ENCODE data around the gene SLC23A1.

The SLC23A1 gene

DNA sequence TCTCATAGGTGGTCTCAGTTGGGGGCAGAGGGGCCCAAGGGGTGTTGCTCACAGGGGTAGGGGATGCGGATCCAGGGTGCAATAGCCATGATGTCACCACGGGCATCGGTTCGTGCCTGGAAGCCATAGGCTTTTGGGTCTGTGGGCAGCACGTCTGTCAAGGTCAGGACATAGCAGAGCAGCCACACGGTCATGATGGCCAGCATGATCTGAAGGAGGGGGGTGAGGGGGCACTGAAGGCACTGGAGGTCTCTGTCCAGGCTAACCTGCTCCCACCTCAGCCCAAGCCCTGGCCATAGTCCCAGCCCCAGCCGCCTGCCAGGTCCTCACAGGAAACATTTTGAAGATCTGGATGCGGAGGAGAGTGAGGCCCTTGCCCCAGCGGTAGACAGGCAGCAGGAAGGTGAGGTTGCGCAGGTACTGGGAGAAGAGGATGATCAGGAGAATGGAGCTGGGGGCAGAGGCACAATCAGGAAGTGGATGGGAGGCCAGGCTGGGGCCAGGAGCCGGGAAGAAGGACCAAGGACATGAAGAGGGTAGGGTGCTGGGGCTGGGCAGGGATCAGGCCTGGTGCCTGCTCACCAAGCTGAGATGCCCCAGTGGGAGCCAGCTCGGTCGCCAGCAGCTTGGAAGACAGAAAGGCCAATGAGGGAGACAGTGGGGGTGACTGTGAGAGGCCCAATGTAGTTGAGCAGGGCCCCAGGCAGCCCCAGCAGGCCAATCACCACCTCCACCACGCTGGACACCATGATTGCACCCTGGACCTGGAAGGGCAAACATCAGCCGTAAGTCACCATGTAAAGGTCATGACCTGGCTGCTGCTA is 3.3 kb downstream of the SLC23A1 start:
- Histone ChIP-seq H3K27ac (ENCODE audit: low read depth, low read length) (no peak overlapping the region), H3K27me3 (ENCODE audit: control insufficient read depth, insufficient read depth, low read length) (no peaks in the 10 kb centered on the region), H3K9me3 (ENCODE audit: control insufficient read depth, insufficient read depth, low read length) (no peaks in the 10 kb centered on the region), H3K36me3 (ENCODE audit: control insufficient read depth, insufficient read depth, low read length) (no peaks in the 10 kb centered on the region), H3K4me1 (ENCODE audit: control insufficient read depth, insufficient read depth, low read length) (peaks cover 5% of the 10 kb centered on the region; the same call in 1 of the 2 replicates), H3K4me3 (ENCODE audit: low read depth, low read length) (no peak overlapping the region), H3K9ac (ENCODE audit: low read depth, low read length) (no peak overlapping the region)

GRCh38 chr5:139378941-139379361 is 4.1 kb downstream of the SLC23A1 start:
- Histone ChIP-seq H3K36me3 (ENCODE audit: control insufficient read depth, insufficient read depth, low read length) (no peaks in the 10 kb centered on the region), H3K4me1 (ENCODE audit: control insufficient read depth, insufficient read depth, low read length) (peaks cover 5% of the 10 kb centered on the region; the same call in 1 of the 2 replicates), H3K4me3 (ENCODE audit: low read depth, low read length) (no peak overlapping the region), H3K9ac (ENCODE audit: low read depth, low read length) (no peak overlapping the region), H3K27me3 (ENCODE audit: control insufficient read depth, insufficient read depth, low read length) (no peaks in the 10 kb centered on the region), H3K27ac (ENCODE audit: low read depth, low read length) (no peak overlapping the region), H3K9me3 (ENCODE audit: control insufficient read depth, insufficient read depth, low read length) (no peaks in the 10 kb centered on the region)

DNA sequence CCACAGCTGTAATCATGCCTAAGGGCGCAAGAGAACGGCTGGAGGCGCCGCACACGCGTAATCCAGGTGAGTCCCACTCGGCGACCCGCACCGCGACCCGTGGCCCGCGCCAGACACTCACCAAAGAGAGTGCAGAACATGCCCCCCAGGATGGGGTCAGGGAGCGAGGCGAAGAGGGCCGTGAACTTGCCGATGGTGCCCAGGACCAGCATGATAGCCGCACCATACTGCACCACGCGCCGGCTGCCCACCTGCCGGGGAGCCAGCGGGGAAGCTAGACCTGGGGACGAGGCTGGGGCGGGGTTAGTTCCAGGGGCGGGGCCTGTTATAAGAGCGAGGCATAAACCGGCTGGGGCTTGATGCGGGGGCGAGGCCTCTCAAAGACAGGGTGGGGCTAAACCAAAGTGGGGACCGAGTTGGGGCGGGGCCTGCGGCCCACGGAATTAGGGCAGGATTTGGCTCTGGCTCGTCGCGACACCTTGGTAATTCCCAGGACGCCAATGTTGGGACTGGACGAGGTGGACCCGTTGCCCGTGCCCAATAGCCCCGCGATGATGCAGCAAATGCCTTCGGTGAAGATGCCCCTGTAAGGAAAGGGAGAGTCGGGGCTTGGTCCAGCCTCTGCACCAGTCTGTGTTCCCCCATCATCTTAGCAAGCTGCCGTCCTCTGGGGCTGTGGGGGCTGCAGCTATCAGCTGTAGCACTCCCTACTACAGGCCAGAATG is 4.8 kb downstream of the SLC23A1 start:
- H3K36me3 ChIP-seq (ENCODE audit: control insufficient read depth, insufficient read depth, low read length): no peaks in the 10 kb centered on the region

GRCh38 chr5:139377226-139377625 is 5.9 kb downstream of the SLC23A1 start:
- peaks cover under 1% of the 10 kb centered on the region for H3K36me3 ChIP-seq (ENCODE audit: control insufficient read depth, insufficient read depth, low read length)
- no peak overlapping the region for H3K27ac ChIP-seq (ENCODE audit: low read depth, low read length)
- H3K4me3 ChIP-seq (ENCODE audit: low read depth, low read length): no peak overlapping the region
- H3K4me1 ChIP-seq (ENCODE audit: control insufficient read depth, insufficient read depth, low read length): peaks cover 5% of the 10 kb centered on the region; the same call in 1 of the 2 replicates
- H3K9ac ChIP-seq (ENCODE audit: low read depth, low read length): no peak overlapping the region
- no peaks in the 10 kb centered on the region for H3K9me3 ChIP-seq (ENCODE audit: control insufficient read depth, insufficient read depth, low read length)
- H3K27me3 ChIP-seq (ENCODE audit: control insufficient read depth, insufficient read depth, low read length): no peaks in the 10 kb centered on the region

More for the DNA sequence above, 4.8 kb downstream of the SLC23A1 start:
- H3K4me1 ChIP-seq (ENCODE audit: control insufficient read depth, insufficient read depth, low read length): peaks cover 5% of the 10 kb centered on the region; the same call in 1 of the 2 replicates
- no peaks in the 10 kb centered on the region for H3K9me3 ChIP-seq (ENCODE audit: control insufficient read depth, insufficient read depth, low read length)
- no peak overlapping the region for H3K4me3 ChIP-seq (ENCODE audit: low read depth, low read length)
- no peaks in the 10 kb centered on the region for H3K27me3 ChIP-seq (ENCODE audit: control insufficient read depth, insufficient read depth, low read length)
- H3K27ac ChIP-seq (ENCODE audit: low read depth, low read length): no peak overlapping the region
- H3K9ac ChIP-seq (ENCODE audit: low read depth, low read length): no peak overlapping the region

GRCh38 chr5:139376364-139376763 is 6.7 kb downstream of the SLC23A1 start:
- H3K27ac ChIP-seq (ENCODE audit: low read depth, low read length): no peak overlapping the region
- no peaks in the 10 kb centered on the region for H3K27me3 ChIP-seq (ENCODE audit: control insufficient read depth, insufficient read depth, low read length)
- no peak overlapping the region for H3K9ac ChIP-seq (ENCODE audit: low read depth, low read length)
- H3K4me1 ChIP-seq (ENCODE audit: control insufficient read depth, insufficient read depth, low read length): peaks cover 5% of the 10 kb centered on the region; the same call in 1 of the 2 replicates
- peaks cover 10% of the 10 kb centered on the region for H3K36me3 ChIP-seq (ENCODE audit: control insufficient read depth, insufficient read depth, low read length)
- H3K9me3 ChIP-seq (ENCODE audit: control insufficient read depth, insufficient read depth, low read length): no peaks in the 10 kb centered on the region
- no peak overlapping the region for H3K4me3 ChIP-seq (ENCODE audit: low read depth, low read length)

- Histone ChIP-seq H3K4me1 (ENCODE audit: control insufficient read depth, insufficient read depth, low read length) (peaks cover 5% of the 10 kb centered on the region; the same call in 1 of the 2 replicates), H3K27me3 (ENCODE audit: control insufficient read depth, insufficient read depth, low read length) (no peaks in the 10 kb centered on the region), H3K27ac (ENCODE audit: low read depth, low read length) (no peak overlapping the region)
Observed at GRCh38 chr5:139374909-139375308, 8.2 kb downstream of the SLC23A1 start.

DNA sequence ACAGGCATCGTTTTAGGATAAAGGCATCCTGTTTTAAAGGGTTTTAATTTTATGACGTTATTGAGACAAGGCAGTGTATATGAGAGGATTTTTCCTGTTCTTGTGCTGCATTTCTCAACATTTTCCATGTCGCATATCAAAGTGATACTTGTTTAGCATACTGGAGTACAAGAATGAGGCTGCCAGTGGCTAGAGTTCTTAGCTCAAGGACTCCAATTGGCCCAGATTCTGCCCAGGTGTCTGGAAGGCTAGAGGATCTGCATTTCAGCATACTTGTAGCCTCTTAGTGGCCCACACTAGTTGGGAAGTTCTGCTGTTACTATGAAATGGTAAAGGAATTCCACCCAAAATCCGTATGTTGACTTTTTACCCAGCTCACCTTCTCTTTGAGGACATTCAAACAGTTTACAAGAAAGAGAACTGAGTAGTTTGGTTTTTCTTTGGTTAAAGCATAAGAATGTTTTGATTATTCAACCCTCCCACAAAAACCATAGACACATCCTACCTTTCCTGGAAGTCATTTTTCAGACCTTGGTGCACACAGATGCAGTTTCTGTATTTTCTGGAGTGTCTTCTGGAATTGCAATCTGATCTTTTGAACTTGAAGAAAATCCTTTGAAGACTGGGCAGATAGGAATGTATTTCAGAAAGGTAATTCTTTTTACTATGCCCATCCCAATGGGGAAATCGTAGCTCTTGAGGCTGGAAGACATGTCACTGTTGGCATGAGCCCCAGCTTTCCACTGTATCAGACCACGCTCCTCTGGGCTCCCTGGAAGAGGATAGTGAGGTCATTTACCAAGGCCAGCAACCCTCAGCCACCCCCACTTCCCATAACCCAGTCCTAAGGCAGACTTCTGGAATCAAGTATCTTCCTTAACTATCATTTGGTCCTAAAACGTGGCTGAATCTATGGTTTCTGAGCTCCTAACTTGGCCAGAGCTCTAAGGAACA is 11.3 kb downstream of the SLC23A1 start:
- Histone ChIP-seq H3K27ac (ENCODE audit: low read depth, low read length) (no peak overlapping the region), H3K27me3 (ENCODE audit: control insufficient read depth, insufficient read depth, low read length) (no peaks in the 10 kb centered on the region), H3K9me3 (ENCODE audit: control insufficient read depth, insufficient read depth, low read length) (no peaks in the 10 kb centered on the region), H3K9ac (ENCODE audit: low read depth, low read length) (no peak overlapping the region), H3K36me3 (ENCODE audit: control insufficient read depth, insufficient read depth, low read length) (peaks cover 42% of the 10 kb centered on the region), H3K4me1 (ENCODE audit: control insufficient read depth, insufficient read depth, low read length) (no peaks in the 10 kb centered on the region), H3K4me3 (ENCODE audit: low read depth, low read length) (no peak overlapping the region)

More at GRCh38 chr5:139374909-139375308, 8.2 kb downstream of the SLC23A1 start:
- Histone ChIP-seq H3K4me3 (ENCODE audit: low read depth, low read length) (no peak overlapping the region), H3K9me3 (ENCODE audit: control insufficient read depth, insufficient read depth, low read length) (no peaks in the 10 kb centered on the region), H3K36me3 (ENCODE audit: control insufficient read depth, insufficient read depth, low read length) (peaks cover 15% of the 10 kb centered on the region), H3K9ac (ENCODE audit: low read depth, low read length) (no peak overlapping the region)

DNA sequence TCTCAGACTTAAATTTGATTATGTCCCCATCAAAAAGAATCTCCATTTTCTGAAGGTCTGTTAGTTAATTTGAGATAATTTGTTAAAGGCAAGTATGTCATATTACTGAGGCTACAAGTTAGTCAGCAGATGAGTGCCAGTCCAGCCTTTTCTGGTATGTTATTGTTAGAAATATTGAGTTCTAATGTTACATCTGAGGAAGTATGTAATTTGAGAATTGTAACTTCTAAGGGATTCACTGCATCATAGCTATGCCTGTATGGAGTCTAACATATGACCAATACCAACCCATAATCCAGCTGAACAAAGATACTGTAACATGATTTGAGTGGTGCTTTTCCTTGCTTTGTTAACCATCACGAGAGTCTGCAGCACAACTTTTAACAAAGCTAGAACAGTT is 13.9 kb downstream of the SLC23A1 start:
- H3K36me3 ChIP-seq (ENCODE audit: control insufficient read depth, insufficient read depth, low read length): peaks cover 63% of the 10 kb centered on the region
- H3K27ac ChIP-seq (ENCODE audit: low read depth, low read length): no peak overlapping the region
- H3K27me3 ChIP-seq (ENCODE audit: control insufficient read depth, insufficient read depth, low read length): no peaks in the 10 kb centered on the region
- H3K4me3 ChIP-seq (ENCODE audit: low read depth, low read length): no peak overlapping the region
- H3K4me1 ChIP-seq (ENCODE audit: control insufficient read depth, insufficient read depth, low read length): no peaks in the 10 kb centered on the region
- H3K9ac ChIP-seq (ENCODE audit: low read depth, low read length): no peak overlapping the region
- no peaks in the 10 kb centered on the region for H3K9me3 ChIP-seq (ENCODE audit: control insufficient read depth, insufficient read depth, low read length)

DNA sequence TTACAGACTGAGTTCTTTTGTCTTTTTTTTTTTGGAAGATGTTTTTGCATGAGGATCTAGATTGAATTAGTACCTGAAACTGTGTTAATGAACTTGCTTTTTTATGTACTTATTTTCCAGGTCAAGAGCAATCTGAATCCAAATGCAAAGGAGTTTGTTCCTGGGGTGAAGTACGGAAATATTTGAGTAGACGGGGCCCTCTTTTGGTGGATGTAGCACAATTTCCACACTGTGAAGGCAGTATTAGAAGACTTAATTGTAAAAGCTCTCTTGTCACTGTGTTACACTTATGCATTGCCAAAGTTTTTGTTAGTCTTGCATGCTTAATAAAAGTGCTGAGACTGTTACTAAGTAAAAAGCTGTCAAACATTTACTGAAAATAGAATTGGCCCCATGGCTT is 14.5 kb downstream of the SLC23A1 start:
- no peak overlapping the region for H3K27ac ChIP-seq (ENCODE audit: low read depth, low read length)
- no peaks in the 10 kb centered on the region for H3K27me3 ChIP-seq (ENCODE audit: control insufficient read depth, insufficient read depth, low read length)
- H3K36me3 ChIP-seq (ENCODE audit: control insufficient read depth, insufficient read depth, low read length): peaks cover 69% of the 10 kb centered on the region

DNA sequence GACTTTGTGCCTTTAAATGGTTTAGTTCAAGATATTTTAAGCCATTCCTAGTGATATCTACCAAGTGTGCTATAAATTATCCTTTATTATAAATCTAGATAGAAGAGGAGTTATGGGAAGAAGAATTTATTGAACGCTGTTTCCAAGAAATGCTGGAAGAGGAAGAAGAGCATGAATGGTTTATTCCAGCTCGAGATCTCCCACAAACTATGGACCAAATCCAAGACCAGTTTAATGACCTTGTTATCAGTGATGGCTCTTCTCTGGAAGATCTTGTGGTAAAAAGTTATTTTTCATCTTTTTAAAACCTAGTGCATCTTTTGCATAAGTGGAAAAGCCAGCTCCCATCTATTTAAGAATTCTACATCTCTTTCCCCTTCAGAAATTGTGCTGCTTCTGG is 18.6 kb downstream of the SLC23A1 start:
- Histone ChIP-seq H3K4me3 (ENCODE audit: low read depth, low read length) (no peak overlapping the region), H3K9ac (ENCODE audit: low read depth, low read length) (no peak overlapping the region), H3K36me3 (ENCODE audit: control insufficient read depth, insufficient read depth, low read length) (peaks cover 57% of the 10 kb centered on the region), H3K4me1 (ENCODE audit: control insufficient read depth, insufficient read depth, low read length) (no peaks in the 10 kb centered on the region), H3K27me3 (ENCODE audit: control insufficient read depth, insufficient read depth, low read length) (no peaks in the 10 kb centered on the region), H3K27ac (ENCODE audit: low read depth, low read length) (no peak overlapping the region), H3K9me3 (ENCODE audit: control insufficient read depth, insufficient read depth, low read length) (no peaks in the 10 kb centered on the region)

More for the DNA sequence above, 14.5 kb downstream of the SLC23A1 start:
- Histone ChIP-seq H3K9me3 (ENCODE audit: control insufficient read depth, insufficient read depth, low read length) (no peaks in the 10 kb centered on the region), H3K9ac (ENCODE audit: low read depth, low read length) (no peak overlapping the region), H3K4me3 (ENCODE audit: low read depth, low read length) (no peak overlapping the region), H3K4me1 (ENCODE audit: control insufficient read depth, insufficient read depth, low read length) (no peaks in the 10 kb centered on the region)
